Hepatocyte (in vitro differentiated cells): ENCODE results near the gene EPHB2.

ENCODE experiments used
- EZH2 ChIP-seq: fragments of 200-600 bp; sonication (generic); IDR thresholded peaks from 2 replicates; pipeline ENCODE4 v1.6.1; 2016; ENCODE audit warnings: antibody characterized with exemption, mild to moderate bottlenecking, borderline replicate concordance
- EZH2phosphoT487 ChIP-seq: fragments of 200-600 bp; sonication (generic); IDR thresholded peaks from one replicate; pipeline ENCODE4 v1.6.1; 2018; ENCODE audit warnings: antibody characterized with exemption, mild to moderate bottlenecking, low read depth, moderate library complexity; ENCODE audit not compliant: unreplicated experiment, severe bottlenecking
- TF ChIP-seq, protein P1 (sequence below): fragments of 200-600 bp; sonication (generic); IDR thresholded peaks from 2 replicates; pipeline ENCODE4 v1.5.1; 2016; ENCODE audit warnings: antibody characterized with exemption, mild to moderate bottlenecking; ENCODE audit not compliant: poor library complexity

DNA sequence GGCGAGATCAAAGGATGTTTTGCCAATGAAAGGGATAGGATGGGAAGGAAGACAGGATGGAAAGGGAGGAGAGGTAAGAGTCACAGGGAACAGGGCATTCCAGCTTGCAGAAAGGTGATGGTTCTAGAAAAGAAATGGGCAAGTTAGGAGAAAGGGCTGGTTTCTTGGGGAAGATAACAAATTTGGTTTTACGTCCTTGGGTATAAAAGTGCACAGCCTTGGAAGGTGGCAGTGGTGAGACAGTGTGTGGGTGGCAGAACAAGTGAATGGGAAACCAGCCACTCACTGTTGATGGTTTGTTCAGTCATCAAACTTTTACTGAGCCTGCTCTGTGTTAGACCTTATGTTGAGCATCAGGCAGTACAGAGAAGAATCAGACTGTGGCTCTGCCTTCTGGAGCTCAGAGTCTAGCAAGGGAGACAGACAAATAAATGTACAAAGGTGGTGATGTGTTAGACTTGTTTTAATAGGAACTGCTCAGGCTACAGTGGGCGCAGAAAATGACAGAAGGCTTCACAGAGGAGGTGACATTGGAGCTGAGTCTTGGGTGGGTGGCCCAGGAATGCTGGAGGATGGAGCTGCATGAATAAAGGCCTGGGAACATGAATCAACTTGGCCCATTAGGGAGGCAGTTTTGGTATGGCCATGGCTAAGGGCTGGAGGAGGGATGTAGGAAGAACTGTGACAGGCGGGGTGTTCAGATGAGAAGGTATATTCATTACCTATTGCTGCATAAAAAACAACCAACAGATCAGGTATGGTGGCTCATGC, 76.3 kb downstream of the EPHB2 start:
- TF ChIP-seq, protein P1, sequence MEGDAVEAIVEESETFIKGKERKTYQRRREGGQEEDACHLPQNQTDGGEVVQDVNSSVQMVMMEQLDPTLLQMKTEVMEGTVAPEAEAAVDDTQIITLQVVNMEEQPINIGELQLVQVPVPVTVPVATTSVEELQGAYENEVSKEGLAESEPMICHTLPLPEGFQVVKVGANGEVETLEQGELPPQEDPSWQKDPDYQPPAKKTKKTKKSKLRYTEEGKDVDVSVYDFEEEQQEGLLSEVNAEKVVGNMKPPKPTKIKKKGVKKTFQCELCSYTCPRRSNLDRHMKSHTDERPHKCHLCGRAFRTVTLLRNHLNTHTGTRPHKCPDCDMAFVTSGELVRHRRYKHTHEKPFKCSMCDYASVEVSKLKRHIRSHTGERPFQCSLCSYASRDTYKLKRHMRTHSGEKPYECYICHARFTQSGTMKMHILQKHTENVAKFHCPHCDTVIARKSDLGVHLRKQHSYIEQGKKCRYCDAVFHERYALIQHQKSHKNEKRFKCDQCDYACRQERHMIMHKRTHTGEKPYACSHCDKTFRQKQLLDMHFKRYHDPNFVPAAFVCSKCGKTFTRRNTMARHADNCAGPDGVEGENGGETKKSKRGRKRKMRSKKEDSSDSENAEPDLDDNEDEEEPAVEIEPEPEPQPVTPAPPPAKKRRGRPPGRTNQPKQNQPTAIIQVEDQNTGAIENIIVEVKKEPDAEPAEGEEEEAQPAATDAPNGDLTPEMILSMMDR: no peak
- TF ChIP-seq EZH2 (no peak), EZH2phosphoT487 (no peak)
